ENCODE data around the gene LZTR1.

DNA sequence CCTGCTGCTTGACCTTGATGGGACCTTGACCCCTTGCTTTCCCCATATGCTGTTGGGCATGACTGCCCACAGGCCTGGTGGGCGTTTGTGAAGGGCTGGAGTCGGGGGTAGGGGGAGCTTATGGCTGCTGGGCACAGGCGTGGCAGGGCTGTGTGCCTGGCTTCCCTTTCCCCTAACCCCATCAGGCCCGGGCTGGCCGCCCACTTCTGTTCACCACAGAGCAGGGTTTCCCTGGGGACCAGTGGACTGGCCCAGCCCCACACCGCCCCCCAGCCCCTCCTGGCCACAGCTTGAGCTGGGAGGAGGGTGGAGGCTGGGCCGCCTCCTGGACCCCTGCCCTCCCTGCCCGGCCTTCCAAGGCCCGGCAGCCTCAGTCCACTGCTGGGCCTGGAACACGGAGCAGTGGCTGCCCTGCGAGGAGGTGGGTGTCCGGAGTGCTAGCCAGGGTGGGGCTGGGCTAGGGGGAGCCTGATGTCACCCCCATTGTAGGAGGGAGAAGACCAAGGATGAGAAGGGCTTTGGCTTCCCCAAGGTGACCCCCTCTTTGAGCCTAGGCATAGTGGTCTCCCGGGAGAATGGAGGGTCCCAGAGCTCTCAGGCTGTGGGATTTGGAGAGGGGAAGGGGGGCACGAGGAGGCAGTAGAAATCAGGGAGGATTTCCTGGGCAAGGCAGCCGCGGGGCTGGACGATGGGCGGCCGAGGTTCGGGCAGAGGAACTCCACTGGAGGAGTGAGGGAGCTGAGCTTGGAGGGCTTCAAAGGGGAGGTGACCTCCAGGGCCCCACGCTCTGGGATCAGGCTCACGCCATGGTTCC, 15.0 kb upstream of the LZTR1 start, which contains the start of gene AIFM3:
- TF ChIP-seq YY1 (IDR thresholded peaks at IDR 0.05; ENCODE audit: low read depth) (no peak), CEBPB (IDR thresholded peaks at IDR 0.05) (no peak), EP300 (IDR thresholded peaks at IDR 0.05; ENCODE audit: borderline replicate concordance) (no peak), TAF1 (IDR thresholded peaks at IDR 0.05; ENCODE audit: low read depth) (no peak), RAD21 (IDR thresholded peaks at IDR 0.05; ENCODE audit: low read depth) (no peak), CREB1 (IDR thresholded peaks at IDR 0.05; ENCODE audit: low read depth) (no peak), TCF12 (IDR thresholded peaks at IDR 0.05; ENCODE audit: low read depth) (no peak), ZBTB7A (IDR thresholded peaks at IDR 0.05; ENCODE audit: low read depth) (no peak), FOXM1 (IDR thresholded peaks at IDR 0.05; ENCODE audit: borderline replicate concordance, low read depth) (no peak), NFIC (IDR thresholded peaks at IDR 0.05) (no peak), EGR1 (IDR thresholded peaks at IDR 0.05) (no peak)
- TF ChIP-seq, protein P1, sequence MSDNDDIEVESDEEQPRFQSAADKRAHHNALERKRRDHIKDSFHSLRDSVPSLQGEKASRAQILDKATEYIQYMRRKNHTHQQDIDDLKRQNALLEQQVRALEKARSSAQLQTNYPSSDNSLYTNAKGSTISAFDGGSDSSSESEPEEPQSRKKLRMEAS (IDR thresholded peaks at IDR 0.05) = no peak
- TF ChIP-seq, protein P2, sequence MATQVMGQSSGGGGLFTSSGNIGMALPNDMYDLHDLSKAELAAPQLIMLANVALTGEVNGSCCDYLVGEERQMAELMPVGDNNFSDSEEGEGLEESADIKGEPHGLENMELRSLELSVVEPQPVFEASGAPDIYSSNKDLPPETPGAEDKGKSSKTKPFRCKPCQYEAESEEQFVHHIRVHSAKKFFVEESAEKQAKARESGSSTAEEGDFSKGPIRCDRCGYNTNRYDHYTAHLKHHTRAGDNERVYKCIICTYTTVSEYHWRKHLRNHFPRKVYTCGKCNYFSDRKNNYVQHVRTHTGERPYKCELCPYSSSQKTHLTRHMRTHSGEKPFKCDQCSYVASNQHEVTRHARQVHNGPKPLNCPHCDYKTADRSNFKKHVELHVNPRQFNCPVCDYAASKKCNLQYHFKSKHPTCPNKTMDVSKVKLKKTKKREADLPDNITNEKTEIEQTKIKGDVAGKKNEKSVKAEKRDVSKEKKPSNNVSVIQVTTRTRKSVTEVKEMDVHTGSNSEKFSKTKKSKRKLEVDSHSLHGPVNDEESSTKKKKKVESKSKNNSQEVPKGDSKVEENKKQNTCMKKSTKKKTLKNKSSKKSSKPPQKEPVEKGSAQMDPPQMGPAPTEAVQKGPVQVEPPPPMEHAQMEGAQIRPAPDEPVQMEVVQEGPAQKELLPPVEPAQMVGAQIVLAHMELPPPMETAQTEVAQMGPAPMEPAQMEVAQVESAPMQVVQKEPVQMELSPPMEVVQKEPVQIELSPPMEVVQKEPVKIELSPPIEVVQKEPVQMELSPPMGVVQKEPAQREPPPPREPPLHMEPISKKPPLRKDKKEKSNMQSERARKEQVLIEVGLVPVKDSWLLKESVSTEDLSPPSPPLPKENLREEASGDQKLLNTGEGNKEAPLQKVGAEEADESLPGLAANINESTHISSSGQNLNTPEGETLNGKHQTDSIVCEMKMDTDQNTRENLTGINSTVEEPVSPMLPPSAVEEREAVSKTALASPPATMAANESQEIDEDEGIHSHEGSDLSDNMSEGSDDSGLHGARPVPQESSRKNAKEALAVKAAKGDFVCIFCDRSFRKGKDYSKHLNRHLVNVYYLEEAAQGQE (IDR thresholded peaks at IDR 0.05; ENCODE audit: low read depth) = no peak
- TF ChIP-seq, protein P3, sequence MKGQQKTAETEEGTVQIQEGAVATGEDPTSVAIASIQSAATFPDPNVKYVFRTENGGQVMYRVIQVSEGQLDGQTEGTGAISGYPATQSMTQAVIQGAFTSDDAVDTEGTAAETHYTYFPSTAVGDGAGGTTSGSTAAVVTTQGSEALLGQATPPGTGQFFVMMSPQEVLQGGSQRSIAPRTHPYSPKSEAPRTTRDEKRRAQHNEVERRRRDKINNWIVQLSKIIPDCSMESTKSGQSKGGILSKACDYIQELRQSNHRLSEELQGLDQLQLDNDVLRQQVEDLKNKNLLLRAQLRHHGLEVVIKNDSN (IDR thresholded peaks at IDR 0.05) = no peak
